ENCODE data around the gene SSRP1.

DNA sequence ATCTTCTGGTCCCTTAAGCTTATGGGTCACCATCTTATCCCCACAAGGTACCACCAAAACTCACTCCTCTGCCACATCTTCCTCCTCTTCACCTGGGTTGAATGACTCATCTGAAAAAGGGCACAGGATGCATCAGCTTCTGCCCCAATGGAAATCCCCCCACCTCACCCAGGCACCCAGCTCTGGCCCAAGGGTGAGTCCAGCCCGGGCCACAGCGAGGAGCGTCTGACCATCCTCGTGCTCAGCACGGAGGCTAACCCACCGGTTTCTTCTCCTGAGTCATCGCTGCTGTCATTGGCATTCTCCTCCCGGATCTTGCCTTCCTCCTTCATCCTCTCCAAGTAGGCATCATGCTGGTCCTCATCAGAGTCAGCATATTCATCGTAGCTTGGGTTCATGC lies 5.7 kb downstream of the SSRP1 start:
- TF ChIP-seq CTCF (conservative IDR thresholded peaks at IDR 0.05 in 1 of 2, IDR thresholded peaks at IDR 0.05 in 1 of 2; ENCODE audit: low read depth in 1 of 2, low read length in 2 of 2) (no peak), EZH2 (IDR thresholded peaks at IDR 0.05; ENCODE audit: low read length, missing control alignments) (no peak)
